NCI-H2196 treated with DMSO at 0.1 percent for 48 hours (cell line): Measurements from ENCODE around the gene ADAMTSL1.

Source experiments
- DNase-seq: peaks from one replicate; lab custom pipeline; 2025; ENCODE audit not compliant: unreplicated experiment; lab: John Stamatoyannopoulos, UW

Gene ADAMTSL1

GRCh38 chr9:18639911-18640310 lies 166.0 kb downstream of the ADAMTSL1 start:
- no peak for DNase-seq

- DNase-seq: no peak
Measured at GRCh38 chr9:18658804-18659705, 185.1 kb downstream of the ADAMTSL1 start.

GRCh38 chr9:18660001-18660400 lies 186.0 kb downstream of the ADAMTSL1 start:
- DNase-seq: no peak

- no peak for DNase-seq
Measured at GRCh38 chr9:18662320-18662719, 188.4 kb downstream of the ADAMTSL1 start.

- DNase-seq: no peak
Measured at GRCh38 chr9:18665947-18666346, 192.0 kb downstream of the ADAMTSL1 start.

- no peak for DNase-seq
Measured at GRCh38 chr9:18666348-18666747, 192.4 kb downstream of the ADAMTSL1 start.

- DNase-seq: no peak
Measured at GRCh38 chr9:18666986-18667772, 193.2 kb downstream of the ADAMTSL1 start.

GRCh38 chr9:18668944-18669343 lies 195.0 kb downstream of the ADAMTSL1 start:
- peak; percentile 49 for DNase-seq

- no peak for DNase-seq
Measured at GRCh38 chr9:18672706-18673105, 198.8 kb downstream of the ADAMTSL1 start.

GRCh38 chr9:18673179-18673578 lies 199.2 kb downstream of the ADAMTSL1 start:
- no peak for DNase-seq

GRCh38 chr9:18675332-18675731 lies 201.4 kb downstream of the ADAMTSL1 start:
- DNase-seq: no peak

GRCh38 chr9:18675973-18676372 lies 202.0 kb downstream of the ADAMTSL1 start:
- DNase-seq: no peak

- DNase-seq: no peak
Measured at GRCh38 chr9:18676525-18676924, 202.6 kb downstream of the ADAMTSL1 start.

GRCh38 chr9:18678821-18679590 lies 205.1 kb downstream of the ADAMTSL1 start:
- DNase-seq: no peak

GRCh38 chr9:18682907-18683306 lies 209.0 kb downstream of the ADAMTSL1 start:
- DNase-seq: no peak

- DNase-seq: no peak
Measured at GRCh38 chr9:18683312-18683711, 209.4 kb downstream of the ADAMTSL1 start.

- DNase-seq: no peak
Measured at GRCh38 chr9:18683851-18684250, 209.9 kb downstream of the ADAMTSL1 start.

GRCh38 chr9:18684593-18685317 lies 210.8 kb downstream of the ADAMTSL1 start:
- no peak for DNase-seq

- DNase-seq: no peak
Measured at GRCh38 chr9:18688581-18689565, 214.9 kb downstream of the ADAMTSL1 start.
